NCI-H187 (cell line): ENCODE measurements around the gene CDH13.

Source experiments
- DNase-seq, 2 experiments: peaks; one replicate each; lab custom pipeline; 2025; lab: John Stamatoyannopoulos, UW

CDH13 gene

DNA sequence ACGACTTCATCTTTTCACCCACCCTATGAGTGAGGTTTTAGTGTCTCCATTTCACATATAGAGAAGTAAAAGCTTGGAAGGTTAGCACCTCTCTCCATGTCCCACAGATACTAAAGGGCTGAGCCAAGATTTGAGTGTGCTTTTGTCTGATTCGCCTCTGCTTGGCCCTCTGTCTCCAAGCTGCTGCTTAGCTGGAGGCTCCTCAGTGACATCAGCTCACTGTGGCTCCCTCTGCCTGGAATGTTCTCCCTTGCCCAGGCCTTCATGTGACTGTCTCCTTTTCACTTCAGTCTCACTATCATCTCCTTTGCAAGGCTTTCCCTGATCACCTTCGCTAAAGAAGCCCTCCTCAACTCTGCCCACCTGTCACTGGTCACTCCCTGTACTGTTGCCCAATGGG, 1096.5 kb downstream of the CDH13 start:
- DNase-seq, result no peak

DNA sequence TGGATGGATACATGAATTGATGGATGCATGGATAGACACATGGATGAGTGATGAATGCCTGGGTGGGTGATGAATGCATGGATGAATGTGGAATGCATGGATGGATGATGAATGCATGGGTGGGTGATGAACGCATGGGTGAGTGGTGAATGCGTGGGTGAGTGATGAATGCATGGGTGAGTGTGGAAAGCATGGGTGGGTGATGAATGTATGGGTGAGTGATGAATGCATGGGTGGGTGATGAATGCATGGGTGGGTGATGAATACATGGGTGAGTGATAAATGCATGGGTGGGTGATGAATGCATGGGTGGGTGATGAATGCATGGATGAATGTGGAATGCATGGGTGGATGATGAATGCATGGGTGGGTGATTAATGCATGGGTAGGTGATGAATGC, 1097.1 kb downstream of the CDH13 start:
- DNase-seq, result no peak

DNA sequence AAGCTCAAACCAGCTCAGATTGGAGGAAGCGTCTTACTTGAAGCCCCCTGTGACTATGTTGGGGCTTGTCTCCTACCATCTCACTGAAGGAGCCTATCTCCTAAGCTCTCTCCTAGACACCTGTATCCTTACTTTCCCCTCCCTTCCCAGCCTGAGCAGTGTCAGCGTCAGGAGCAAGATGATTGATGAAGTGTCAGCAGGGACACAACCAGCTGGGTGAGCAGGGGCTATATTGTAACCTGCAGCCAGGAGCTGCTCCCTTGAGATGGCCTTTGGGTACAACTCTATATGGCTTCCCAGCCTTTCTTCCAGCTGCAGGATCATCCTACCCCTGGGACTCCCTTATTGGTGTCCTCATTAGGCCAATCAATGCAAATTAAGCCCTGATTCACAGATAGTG, 1097.8 kb downstream of the CDH13 start:
- DNase-seq, result no peak

DNA sequence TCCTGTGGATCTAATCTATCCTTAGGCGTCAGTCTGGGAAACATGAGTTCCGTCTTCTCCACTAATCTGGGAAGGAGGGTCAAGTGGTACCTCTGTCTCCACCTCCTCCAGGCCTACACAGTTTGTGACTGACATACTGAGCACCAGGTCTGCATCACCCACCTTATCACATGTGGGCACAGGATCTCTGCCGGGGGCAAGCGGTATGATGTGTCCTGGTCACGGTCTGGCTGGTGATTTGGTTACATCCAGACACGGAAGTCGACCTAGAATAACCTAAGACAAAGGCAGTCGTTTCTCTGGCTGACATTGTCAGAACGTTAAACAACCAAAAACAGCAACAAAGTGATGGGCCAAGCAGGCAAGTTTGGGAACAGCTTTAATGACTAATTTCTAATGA, 1098.5 kb downstream of the CDH13 start:
- DNase-seq, result no peak

DNA sequence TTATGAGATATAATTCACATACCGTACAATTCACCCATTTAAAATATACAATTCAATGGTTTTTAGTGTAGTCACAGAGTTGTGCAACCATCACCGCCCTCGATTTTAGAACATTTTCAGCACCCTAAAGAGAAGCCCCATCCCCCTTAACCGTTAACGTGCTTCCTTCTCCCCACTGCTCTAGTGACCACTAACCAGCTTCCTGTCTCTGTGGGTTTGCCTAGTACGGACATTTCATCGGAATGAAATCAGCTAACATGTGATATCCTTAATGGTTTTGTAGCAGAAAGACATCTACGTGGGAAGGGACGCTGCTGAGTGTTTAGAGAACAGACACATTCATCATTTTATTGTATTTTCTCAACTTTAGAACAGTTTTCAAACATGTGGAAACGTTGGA, 1100.2 kb downstream of the CDH13 start:
- no peak for DNase-seq

DNA sequence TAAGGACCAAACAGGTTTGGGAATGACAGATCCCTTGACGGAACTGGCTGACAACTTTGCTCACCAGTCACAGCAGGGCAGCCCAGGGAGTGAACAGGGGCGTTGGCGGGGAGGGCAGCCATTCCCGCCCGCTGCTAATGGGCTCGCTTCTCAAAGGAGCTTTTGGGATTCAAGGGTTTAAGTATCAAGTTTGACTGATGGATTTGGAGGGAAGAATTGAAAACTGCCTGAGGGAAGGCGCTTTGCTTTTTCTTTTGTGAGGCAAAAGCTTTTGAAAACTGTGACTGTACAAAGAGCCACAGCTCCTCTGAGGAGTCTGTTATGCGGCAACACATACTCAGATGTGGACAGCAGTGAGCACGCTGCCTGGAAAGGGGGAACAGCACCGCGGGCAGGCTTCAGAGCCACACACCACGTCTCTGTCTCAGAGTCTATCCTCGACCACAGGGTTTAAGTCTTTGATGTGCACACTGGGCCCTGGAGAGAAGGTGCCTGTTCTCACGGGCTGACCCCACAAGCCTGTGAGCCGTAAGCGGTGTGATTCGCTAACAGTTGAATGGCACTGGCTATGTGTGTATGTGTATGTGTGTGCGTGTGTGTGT, 1101.1 kb downstream of the CDH13 start:
- DNase-seq, result no peak

DNA sequence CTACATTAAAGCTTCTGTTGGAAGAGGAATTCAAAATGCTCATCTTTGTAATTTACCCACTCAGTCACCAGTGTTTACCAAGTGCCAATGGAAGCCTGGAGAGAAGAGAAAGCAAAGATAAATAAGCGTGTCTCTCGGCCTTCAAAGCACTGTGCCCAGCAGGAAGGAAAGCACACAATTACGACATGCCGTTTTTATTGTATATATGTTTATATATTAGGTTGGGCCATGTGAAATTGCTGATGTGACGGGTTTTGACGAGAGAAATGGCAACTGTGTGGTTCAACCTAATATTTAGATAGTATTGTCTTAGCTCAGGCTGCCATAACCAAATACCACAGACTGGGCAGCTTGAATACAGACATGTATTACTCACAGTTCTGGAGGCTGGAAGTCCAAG, 1101.7 kb downstream of the CDH13 start:
- DNase-seq, result no peak

GRCh38 chr16:83730812-83731211, 1104.0 kb downstream of the CDH13 start:
- no peak for DNase-seq

DNA sequence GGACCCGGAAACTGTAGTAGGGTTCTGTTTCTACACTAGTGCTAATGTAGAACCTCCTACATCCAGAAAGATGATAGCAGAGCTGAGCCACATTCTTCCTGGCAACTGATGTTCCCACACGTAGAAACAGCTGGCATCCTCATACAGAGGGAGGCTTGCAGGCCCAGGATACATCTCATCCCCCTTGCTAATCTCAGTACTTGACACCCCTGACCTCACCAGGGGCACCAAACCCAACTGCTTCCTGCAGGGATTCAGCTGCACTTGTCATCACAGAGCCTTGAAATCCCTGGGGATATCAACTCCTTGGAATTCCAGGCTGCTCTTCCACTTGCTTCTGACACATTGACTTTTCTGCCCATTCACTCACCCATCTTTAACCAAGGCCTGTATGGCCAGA, 1105.8 kb downstream of the CDH13 start:
- DNase-seq, result no peak

DNA sequence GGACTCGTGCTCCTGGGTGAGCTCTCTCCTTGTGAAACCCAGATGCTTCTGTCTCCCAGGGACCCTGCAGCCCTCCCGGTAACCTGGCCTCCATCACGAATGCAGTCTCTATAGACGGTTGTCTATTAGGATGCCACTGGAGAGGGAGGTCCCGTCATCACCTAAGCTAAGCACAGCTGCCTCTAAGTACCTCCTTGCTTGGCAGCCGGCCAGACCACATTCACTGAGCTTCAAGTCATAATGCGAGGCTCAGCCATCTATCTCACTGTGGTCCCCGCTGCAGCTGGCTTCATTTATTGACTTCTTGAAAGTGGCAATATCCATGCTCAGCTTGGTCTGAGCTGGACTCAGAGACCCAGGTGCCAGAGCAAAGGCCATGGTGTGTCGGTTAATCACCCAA, 1106.5 kb downstream of the CDH13 start:
- DNase-seq, result peak; percentile 47 to 84

DNA sequence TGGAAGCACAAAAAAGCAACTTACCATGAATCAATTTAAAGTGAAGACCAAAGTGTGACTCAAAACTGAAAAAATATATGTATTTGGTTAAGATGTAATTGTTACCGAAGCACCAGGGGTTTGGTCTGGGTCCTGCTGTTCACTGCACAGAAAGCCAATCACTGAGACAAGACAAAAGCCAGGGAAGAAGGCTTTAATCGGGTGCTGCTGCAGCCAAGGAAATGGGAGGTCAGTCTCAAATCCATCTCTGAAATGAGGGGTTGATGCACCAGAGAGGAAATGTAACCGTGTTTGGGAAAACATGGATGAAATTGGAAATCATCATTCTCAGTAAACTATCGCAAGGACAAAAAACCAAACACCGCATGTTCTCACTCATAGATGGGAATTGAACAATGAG, 1107.4 kb downstream of the CDH13 start:
- DNase-seq, result no peak

GRCh38 chr16:83737729-83738354, 1111.1 kb downstream of the CDH13 start:
- DNase-seq, result no peak

- no peak for DNase-seq
Observed at GRCh38 chr16:83738923-83739503, 1112.2 kb downstream of the CDH13 start.

- DNase-seq, result no peak
Observed at GRCh38 chr16:83742124-83742899, 1115.5 kb downstream of the CDH13 start.

- DNase-seq, result no peak
Observed at GRCh38 chr16:83743241-83743640, 1116.5 kb downstream of the CDH13 start.

GRCh38 chr16:83743720-83744119, 1117.0 kb downstream of the CDH13 start:
- DNase-seq, result no peak

- no peak for DNase-seq
Observed at GRCh38 chr16:83744441-83744981, 1117.7 kb downstream of the CDH13 start.

- no peak for DNase-seq
Observed at GRCh38 chr16:83746611-83747010, 1119.8 kb downstream of the CDH13 start.

GRCh38 chr16:83747936-83748335, 1121.2 kb downstream of the CDH13 start:
- DNase-seq, result no peak

- no peak for DNase-seq
Observed at GRCh38 chr16:83755391-83755790, 1128.6 kb downstream of the CDH13 start.

DNA sequence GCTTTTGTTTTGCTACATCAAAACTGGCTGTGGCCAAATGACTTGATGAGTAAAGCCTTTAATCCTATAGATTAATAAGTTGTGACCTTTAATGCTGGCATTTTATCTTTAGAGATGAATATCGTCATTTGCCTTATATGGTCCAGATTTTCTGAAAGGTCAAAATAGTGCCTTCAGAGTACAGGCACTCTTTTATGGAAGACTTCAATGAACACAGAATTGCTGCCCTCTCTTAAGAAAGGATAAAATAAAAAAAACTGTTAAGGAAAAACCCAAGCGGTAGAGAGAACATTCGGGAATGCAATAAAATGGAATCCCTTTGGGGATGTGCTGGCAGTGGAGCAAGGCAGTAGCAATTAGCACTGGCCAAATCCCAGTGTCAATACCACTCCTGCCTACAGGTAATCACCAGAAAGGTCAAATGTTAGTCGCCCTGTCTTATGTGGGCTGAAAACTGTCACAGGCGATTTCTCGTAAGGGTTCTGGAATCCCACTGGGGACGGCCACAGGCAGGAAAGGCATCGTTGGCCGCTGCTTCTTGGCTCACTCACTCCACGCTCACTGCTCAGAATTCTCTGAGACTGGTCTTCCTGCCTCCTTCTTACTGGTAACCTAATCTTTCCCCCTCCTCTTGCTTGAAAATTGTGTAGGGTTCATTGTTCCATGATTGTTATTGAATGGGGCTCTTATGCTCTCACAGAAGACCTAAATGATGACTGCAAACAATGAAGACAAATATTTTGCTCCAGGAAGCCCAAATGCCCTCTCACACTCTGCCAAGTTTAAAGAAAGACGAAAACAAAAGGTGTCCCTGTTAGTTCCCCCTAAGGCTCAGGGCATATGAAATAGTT, 1135.6 kb downstream of the CDH13 start:
- DNase-seq, result no peak

GRCh38 chr16:83762992-83763358, 1136.2 kb downstream of the CDH13 start:
- no peak for DNase-seq
